Kidney (tissue), 14 donors: ENCODE measurements around the gene RSPO3. TPM values are rescaled to one million over a fixed set of nuclear protein-coding genes. Genes with fewer than 3 reads are reported as not detected.
A peak's percentile ranks its signal among the peaks of the same experiment; 100 is the strongest.

Experiments
- DNase-seq, 5 donors: peaks; one replicate each; pipeline ENCODE4 v3.0.0-alpha.2; 2013 to 2020
- FAIRE-seq: peaks from 2 replicates; lab custom pipeline; 2012; peaks lifted over from hg19 to GRCh38; lab: Jason Lieb, UNC
- H3K27ac ChIP-seq, 2 donors: one replicate each; pipeline ENCODE4 v1.7.0; 2013; ENCODE audit warnings: low read depth in 2 of 2, low read length in 2 of 2, inconsistent platforms in 1 of 2
- H3K27me3 ChIP-seq: one replicate; pipeline ENCODE4 v1.7.1; 2013; ENCODE audit warnings: low read length, inconsistent platforms; ENCODE audit not compliant: control insufficient read depth, insufficient read depth
- H3K36me3 ChIP-seq, 3 donors: one replicate each; pipeline versions ENCODE4 v1.7.0 to v1.7.1; 2013; ENCODE audit warnings: low read length in 3 of 3, control low read depth in 1 of 3, inconsistent platforms in 1 of 3; ENCODE audit not compliant: insufficient read depth in 3 of 3, control insufficient read depth in 2 of 3
- H3K4me1 ChIP-seq, 3 donors: one replicate each; pipeline versions ENCODE4 v1.7.0 to v1.7.1; 2013; ENCODE audit warnings: low read length in 3 of 3, inconsistent platforms in 1 of 3, low read depth in 1 of 3; ENCODE audit not compliant: control insufficient read depth in 2 of 3, insufficient read depth in 2 of 3
- H3K4me3 ChIP-seq, 3 donors: one replicate each; pipeline versions ENCODE4 v1.7.0 to v1.8.1; 2013; ENCODE audit warnings: low read length in 3 of 3, control low read depth in 1 of 3, inconsistent platforms in 1 of 3
- H3K9ac ChIP-seq, 3 donors: one replicate each; pipeline versions ENCODE4 v1.7.0 to v1.7.1; 2013; ENCODE audit warnings: low read length in 3 of 3, control low read depth in 1 of 3, inconsistent platforms in 1 of 3
- H3K9me3 ChIP-seq, 3 donors: one replicate each; pipeline versions ENCODE4 v1.7.0 to v1.7.1; 2013; ENCODE audit warnings: low read length in 3 of 3, control low read depth in 1 of 3, inconsistent platforms in 1 of 3; ENCODE audit not compliant: control insufficient read depth in 2 of 3, insufficient read depth in 1 of 3
- intact Hi-C: fragments of 100-400 bp; cut with DNase I; formaldehyde crosslinking; loops from one replicate; pipeline ENCODE4 v1.11.1; 2022
- polyA plus RNA-seq: library from polyadenylated mRNA; stranded (reverse); fragments of 350-450 nt; fragmentation: Illumina TruSeq; extraction: RNeasy Lipid Tissue Mini Kit (QIAGEN cat#74804); gene quantifications from one replicate; pipeline ENCODE4 v1.2.3, GENCODE V29; 2014; ENCODE audit warnings: low read depth, low replicate concordance; ENCODE audit not compliant: insufficient read depth
- total RNA-seq: library from RNA; stranded (reverse); fragmentation: NEBNext Ultra II Directional; extraction: Animal tissue kit (Norgen Biotek cat#: 25700); gene quantifications from one replicate; pipeline ENCODE4 v1.2.1, GENCODE V29; 2021
- TF ChIP-seq, protein P1 (sequence below): IDR thresholded peaks from 3 replicates; pipeline ENCODE4 v1.5.1; 2012; ENCODE audit warnings: mild to moderate bottlenecking, moderate library complexity, borderline replicate concordance; ENCODE audit not compliant: insufficient read depth; ENCODE audit errors: extremely low read depth
- donor health status: control.
- donor health status: control.
- donor health status: control.
- donor health status: control.
- donor health status: control.
- donor health status: DM: yes; HTN: yes; CAD: no.
- donor health status: Normal renal cell carcinoma (clear cell type).

The RSPO3 gene
- total and polyA plus RNA-seq, 2 donors from 2014 or later, result 1.2 to 8.9 TPM

GRCh38 chr6:127115746-127116145 lies 2.7 kb upstream of the RSPO3 start:
- Histone ChIP-seq H3K9ac (no peak overlapping the region), H3K27ac (no peak overlapping the region), H3K4me3 (no peak overlapping the region), H3K4me1 (peaks cover 0 to 12% (median 6%) of the 10 kb centered on the region in 3 donors), H3K9me3 (no peaks in the 10 kb centered on the region), H3K27me3 (peaks cover 3% of the 10 kb centered on the region), H3K36me3 (no peaks in the 10 kb centered on the region)
- TF ChIP-seq, protein P1, sequence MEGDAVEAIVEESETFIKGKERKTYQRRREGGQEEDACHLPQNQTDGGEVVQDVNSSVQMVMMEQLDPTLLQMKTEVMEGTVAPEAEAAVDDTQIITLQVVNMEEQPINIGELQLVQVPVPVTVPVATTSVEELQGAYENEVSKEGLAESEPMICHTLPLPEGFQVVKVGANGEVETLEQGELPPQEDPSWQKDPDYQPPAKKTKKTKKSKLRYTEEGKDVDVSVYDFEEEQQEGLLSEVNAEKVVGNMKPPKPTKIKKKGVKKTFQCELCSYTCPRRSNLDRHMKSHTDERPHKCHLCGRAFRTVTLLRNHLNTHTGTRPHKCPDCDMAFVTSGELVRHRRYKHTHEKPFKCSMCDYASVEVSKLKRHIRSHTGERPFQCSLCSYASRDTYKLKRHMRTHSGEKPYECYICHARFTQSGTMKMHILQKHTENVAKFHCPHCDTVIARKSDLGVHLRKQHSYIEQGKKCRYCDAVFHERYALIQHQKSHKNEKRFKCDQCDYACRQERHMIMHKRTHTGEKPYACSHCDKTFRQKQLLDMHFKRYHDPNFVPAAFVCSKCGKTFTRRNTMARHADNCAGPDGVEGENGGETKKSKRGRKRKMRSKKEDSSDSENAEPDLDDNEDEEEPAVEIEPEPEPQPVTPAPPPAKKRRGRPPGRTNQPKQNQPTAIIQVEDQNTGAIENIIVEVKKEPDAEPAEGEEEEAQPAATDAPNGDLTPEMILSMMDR, result no peak
- intact Hi-C loops, result no loop called here
- FAIRE-seq, result no peak
- DNase-seq, result no peak

DNA sequence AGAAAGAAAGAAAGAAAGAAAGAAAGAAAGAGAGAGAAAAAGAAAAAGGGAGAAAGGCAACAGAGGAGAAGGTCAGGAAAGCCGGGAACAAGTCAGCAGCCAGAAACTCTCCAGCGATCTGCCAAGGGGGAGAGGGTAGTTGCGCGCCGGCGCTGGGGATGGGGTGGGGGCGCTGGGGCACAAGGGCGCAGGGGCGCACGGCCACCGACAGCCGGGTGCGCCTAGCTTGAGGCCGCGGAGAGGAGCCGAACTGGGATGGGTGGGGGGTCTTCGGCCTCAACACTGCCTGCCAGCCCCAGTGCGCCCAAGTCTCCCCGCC lies 533 bp upstream of the RSPO3 start:
- Histone ChIP-seq H3K36me3 (no peaks in the 10 kb centered on the region), H3K4me1 (peaks cover 0 to 17% (median 6%) of the 10 kb centered on the region in 3 donors), H3K27me3 (peaks cover 8% of the 10 kb centered on the region), H3K9me3 (no peaks in the 10 kb centered on the region), H3K27ac (no peak overlapping the region), H3K9ac (peak overlapping the region in 1 of 3 donors; percentile 31), H3K4me3 (peak overlapping the region; percentile 42 to 59 (median 52))
- TF ChIP-seq, protein P1, result no peak
- no peak for DNase-seq
- intact Hi-C loops, result no loop called here
- no peak for FAIRE-seq

- DNase-seq, result peak; percentile 46 to 78 (median 64)
- Histone ChIP-seq H3K9me3 (no peaks in the 10 kb centered on the region), H3K4me3 (peak overlapping the region; percentile 48 to 64 (median 50)), H3K27ac (no peak overlapping the region), H3K36me3 (no peaks in the 10 kb centered on the region), H3K9ac (peak overlapping the region in 1 of 3 donors; percentile 47), H3K4me1 (peaks cover 0 to 17% (median 6%) of the 10 kb centered on the region in 3 donors), H3K27me3 (peaks cover 8% of the 10 kb centered on the region)
- no peak for FAIRE-seq
- intact Hi-C loops, result no loop called here
- TF ChIP-seq, protein P1, result no peak
Measured at GRCh38 chr6:127119102-127120022, 891 bp downstream of the RSPO3 start.
